Neural cell (in vitro differentiated cells): ENCODE measurements around the gene OTX2.

Source experiments
- EZH2 ChIP-seq: fragments of 200-600, 300-800 bp; shearing (Covaris generic), sonication (generic); IDR thresholded peaks from 2 replicates; pipeline ENCODE4 v1.6.1; 2014; ENCODE audit warnings: antibody characterized with exemption, low read length, borderline replicate concordance, mild to moderate bottlenecking; ENCODE audit not compliant: insufficient read depth, poor library complexity, severe bottlenecking
- RAD21 ChIP-seq: fragments of 450-650 bp; conservative IDR thresholded peaks from 2 replicates; pipeline ENCODE4 v1.6.1; 2014; ENCODE audit warnings: antibody characterized with exemption, mild to moderate bottlenecking, moderate library complexity

GRCh38 chr14:56787530-56787929 lies 22.7 kb downstream of the OTX2 start:
- TF ChIP-seq EZH2, result no peak
- no peak for TF ChIP-seq RAD21
